Measurements from ENCODE around the gene PAFAH1B1. TPM values are rescaled to one million over a fixed set of nuclear protein-coding genes. Genes with fewer than 3 reads are reported as not detected.

The PAFAH1B1 gene
- total RNA-seq, 2 donors from 2014 or later = 39.7 to 60.3 TPM

DNA sequence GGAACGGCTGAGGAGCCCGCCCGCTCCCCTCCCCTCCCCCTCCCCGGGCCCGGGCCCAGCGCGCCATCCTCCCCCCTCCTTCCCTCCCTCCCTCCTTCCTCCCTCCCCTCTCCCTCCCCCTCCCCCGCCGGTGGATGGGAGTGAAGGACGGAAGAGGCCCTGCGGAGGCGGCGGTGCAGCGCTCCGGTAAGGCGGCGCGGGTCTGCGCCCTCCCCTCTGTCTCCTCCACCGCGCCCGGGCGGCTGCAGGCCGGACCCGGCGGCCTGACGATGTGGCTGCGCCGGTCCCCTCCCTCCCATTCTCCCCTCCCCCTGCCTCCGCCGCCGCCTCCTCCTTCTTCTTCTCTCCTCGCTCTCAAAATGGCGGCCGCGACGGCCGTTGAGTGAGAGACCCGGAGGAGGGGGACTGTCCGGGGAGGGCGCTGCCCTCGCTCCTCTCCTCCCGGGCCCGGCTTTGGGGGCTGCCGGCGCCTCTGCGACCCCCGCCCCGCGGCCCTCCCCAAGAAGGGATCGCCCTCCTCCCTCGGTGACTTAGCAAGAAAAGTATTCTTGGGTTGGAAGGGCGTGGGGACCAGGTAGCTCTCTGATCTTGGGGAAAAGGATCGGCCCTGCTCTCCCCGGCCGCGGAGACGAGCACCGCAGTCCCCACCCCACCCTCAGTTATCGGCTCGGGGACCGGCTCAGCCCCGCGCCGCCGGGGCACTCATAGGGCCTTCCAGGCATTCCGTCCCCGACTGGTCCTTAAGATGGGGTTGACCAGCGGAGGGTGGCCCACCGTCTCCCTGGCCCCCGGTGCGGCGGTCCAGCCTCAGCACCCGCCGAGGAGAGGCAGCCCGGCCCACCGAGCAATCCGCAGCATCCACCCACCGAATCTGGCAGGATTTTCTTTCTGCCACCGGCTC is 617 bp downstream of the PAFAH1B1 start:
- WGBS, 2 donors = 0% methylated on average over 3 to 76 of the region's 80 CpGs
- H3K9me3 ChIP-seq = no peaks in the 10 kb centered on the region
- intact Hi-C loops (cut with DNase I) = loop anchor here (10.0 kb wide), 1 partner anchor 111 kb away; no protein-coding TSS in a partner anchor

DNA sequence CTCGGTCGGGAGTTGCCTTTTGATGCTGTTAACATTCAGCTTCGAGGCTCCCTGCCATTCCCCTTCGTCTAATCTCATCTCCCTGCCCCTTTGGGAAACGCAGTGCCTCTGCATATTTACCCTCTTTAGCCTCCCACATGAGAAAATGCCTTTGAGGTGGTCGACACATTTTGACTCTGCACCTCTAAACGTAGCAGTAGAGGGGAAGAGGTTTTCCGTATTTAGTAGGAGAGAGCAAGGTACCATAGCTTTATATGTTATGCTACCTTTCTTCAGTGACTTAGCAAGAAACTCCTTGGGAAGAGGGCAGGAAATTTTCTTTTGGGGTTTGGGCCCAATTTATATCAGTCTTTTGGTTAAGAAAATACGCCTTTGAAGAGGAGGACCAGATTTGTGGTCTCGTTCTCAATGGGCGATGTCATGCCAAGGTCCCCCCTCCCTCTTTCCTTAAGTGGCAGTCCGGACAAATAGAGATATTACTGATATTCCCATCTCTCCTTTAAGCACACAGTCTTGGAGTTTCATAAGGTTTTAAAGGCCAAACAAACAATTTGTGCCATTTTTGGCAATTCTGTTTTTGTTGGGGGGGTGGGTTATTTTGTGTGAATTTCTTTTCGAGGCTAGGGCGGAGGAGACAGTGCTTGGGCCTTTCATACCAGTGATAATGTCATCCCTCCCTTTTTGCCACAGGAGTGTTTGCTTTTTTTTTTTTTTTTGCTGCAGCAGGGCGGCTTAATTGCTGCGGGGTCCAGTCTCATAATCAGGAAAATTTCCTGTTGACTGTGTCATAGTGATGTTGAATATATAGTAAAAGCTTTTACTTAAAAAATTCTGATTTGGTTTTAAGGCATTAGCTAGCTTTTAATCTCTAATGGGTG is 1.5 kb downstream of the PAFAH1B1 start:
- Histone ChIP-seq H3K27ac (peak overlapping the region; percentile 93 to 98 (median 97)), H3K27me3 (no peaks in the 10 kb centered on the region), H3K9me3 (no peaks in the 10 kb centered on the region), H3K36me3 (replicated peaks in 1 of 2; ENCODE audit: insufficient read depth in 1 of 2, low read depth in 2 of 2) (no peaks in the 10 kb centered on the region), H3K4me1 (peaks cover 53% of the 10 kb centered on the region), H3K4me3 (peak overlapping the region; percentile 67 to 80)
- no peak for TF ChIP-seq POLR2A (IDR thresholded peaks at IDR 0.05)
- WGBS, 2 donors = 1 to 4% methylated on average over 16 of the region's 16 CpGs
- no peak for DNase-seq
- no peak for ATAC-seq
- intact Hi-C loops (cut with DNase I) = loop anchor here (10.0 kb wide), 1 partner anchor 110 kb away; no protein-coding TSS in a partner anchor

More for the DNA sequence above, 617 bp downstream of the PAFAH1B1 start:
- ATAC-seq (peak; percentile 79), DNase-seq (peak; percentile 79 to 84 (median 82))
- H3K4me1 ChIP-seq = peaks cover 47% of the 10 kb centered on the region
- no peaks in the 10 kb centered on the region for H3K27me3 ChIP-seq
- TF ChIP-seq, protein P1, sequence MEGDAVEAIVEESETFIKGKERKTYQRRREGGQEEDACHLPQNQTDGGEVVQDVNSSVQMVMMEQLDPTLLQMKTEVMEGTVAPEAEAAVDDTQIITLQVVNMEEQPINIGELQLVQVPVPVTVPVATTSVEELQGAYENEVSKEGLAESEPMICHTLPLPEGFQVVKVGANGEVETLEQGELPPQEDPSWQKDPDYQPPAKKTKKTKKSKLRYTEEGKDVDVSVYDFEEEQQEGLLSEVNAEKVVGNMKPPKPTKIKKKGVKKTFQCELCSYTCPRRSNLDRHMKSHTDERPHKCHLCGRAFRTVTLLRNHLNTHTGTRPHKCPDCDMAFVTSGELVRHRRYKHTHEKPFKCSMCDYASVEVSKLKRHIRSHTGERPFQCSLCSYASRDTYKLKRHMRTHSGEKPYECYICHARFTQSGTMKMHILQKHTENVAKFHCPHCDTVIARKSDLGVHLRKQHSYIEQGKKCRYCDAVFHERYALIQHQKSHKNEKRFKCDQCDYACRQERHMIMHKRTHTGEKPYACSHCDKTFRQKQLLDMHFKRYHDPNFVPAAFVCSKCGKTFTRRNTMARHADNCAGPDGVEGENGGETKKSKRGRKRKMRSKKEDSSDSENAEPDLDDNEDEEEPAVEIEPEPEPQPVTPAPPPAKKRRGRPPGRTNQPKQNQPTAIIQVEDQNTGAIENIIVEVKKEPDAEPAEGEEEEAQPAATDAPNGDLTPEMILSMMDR (IDR thresholded peaks at IDR 0.05) = no peak
- no peak for TF ChIP-seq POLR2A (IDR thresholded peaks at IDR 0.05)
- H3K4me3 ChIP-seq = peak overlapping the region; percentile 67 to 80
- H3K36me3 ChIP-seq (replicated peaks in 1 of 2; ENCODE audit: insufficient read depth in 1 of 2, low read depth in 2 of 2) = no peaks in the 10 kb centered on the region
- H3K27ac ChIP-seq = peak overlapping the region; percentile 93 to 98 (median 97)

DNA sequence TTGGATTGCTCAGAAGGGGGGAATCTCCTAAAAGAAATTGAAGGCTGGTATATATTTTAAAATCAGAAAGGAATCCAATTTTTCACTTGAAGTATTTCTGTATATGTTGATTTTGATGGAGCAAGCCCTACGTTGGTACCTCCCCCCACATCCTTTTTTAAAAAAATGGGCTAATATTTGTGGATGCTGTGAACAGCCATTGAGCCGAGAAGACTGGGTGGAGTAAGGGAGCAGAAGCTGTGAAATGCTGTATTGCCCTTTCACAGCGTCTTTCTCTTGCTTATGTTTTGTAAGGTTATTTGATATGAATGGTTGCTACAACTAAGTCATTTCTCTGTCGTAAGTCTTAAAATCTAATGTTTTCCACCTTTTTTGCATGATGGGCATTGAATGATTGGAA is 2.3 kb downstream of the PAFAH1B1 start:
- ATAC-seq (no peak), DNase-seq (no peak)
- peaks cover 56% of the 10 kb centered on the region for H3K4me1 ChIP-seq
- WGBS, 2 donors = 7 to 9% methylated on average over 4 of the region's 4 CpGs
- no peaks in the 10 kb centered on the region for H3K27me3 ChIP-seq
- H3K4me3 ChIP-seq = no peak overlapping the region
- H3K9me3 ChIP-seq = no peaks in the 10 kb centered on the region
- no peaks in the 10 kb centered on the region for H3K36me3 ChIP-seq (replicated peaks in 1 of 2; ENCODE audit: insufficient read depth in 1 of 2, low read depth in 2 of 2)
- H3K27ac ChIP-seq = peak overlapping the region in 1 of 4 donors; percentile 98
- no peak for TF ChIP-seq POLR2A (IDR thresholded peaks at IDR 0.05)
- TF ChIP-seq, protein P1 (IDR thresholded peaks at IDR 0.05) = no peak
- intact Hi-C loops (cut with DNase I) = loop anchor here (10.0 kb wide), 1 partner anchor 109 kb away; no protein-coding TSS in a partner anchor

DNA sequence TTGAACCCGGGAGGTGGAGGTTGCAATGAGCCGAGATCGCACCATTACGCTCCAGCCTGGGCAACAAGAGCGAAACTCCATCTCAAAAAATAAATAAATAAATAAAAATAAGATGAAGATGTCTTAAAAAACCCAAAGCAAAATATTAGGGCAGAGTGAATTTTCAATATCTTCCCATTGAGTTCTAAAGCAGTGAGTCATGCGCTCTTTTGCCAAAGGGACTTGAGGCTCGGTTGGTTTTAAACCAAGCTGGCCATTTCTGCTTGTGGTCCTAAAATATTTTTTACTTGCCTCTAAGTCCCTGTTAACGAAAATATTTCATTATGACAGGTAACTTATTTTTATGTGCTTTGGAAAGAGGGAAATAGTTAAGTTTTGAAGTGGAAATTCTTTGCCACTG is 4.7 kb downstream of the PAFAH1B1 start:
- 90 to 92% methylated on average over 8 of the region's 8 CpGs for WGBS, 2 donors
- no peak for TF ChIP-seq POLR2A (IDR thresholded peaks at IDR 0.05)
- TF ChIP-seq, protein P1 (IDR thresholded peaks at IDR 0.05) = no peak
- Histone ChIP-seq H3K27ac (no peak overlapping the region), H3K9me3 (no peaks in the 10 kb centered on the region), H3K27me3 (no peaks in the 10 kb centered on the region), H3K36me3 (replicated peaks in 1 of 2; ENCODE audit: insufficient read depth in 1 of 2, low read depth in 2 of 2) (no peaks in the 10 kb centered on the region), H3K4me1 (peaks cover 70% of the 10 kb centered on the region), H3K4me3 (no peak overlapping the region)
- intact Hi-C loops (cut with DNase I) = loop anchor here (10.0 kb wide), 1 partner anchor 107 kb away; no protein-coding TSS in a partner anchor
- ATAC-seq (no peak), DNase-seq (no peak)

DNA sequence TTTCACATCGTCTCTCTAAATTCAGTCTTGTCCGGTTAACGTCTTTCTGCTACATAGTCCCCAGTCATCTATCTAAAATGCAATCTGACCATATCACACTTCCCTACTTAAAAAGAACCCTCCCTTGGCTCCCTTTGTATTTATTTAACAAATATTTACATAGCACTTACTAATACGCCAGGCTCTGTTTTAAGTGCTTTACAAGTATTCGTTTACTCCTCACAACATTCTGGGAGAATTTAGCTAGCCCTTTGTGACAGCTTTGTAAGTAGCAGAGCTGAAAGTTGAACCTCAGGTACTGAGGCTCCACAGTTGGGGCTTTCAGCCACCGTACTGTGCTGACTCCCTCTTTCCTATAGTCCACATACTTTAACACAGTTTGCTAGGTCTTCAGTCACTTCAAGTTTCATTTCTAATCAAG is 9.2 kb downstream of the PAFAH1B1 start:
- Histone ChIP-seq H3K4me1 (peaks cover 77% of the 10 kb centered on the region), H3K4me3 (no peak overlapping the region), H3K27me3 (no peaks in the 10 kb centered on the region), H3K27ac (peak overlapping the region in 1 of 4 donors; percentile 41), H3K9me3 (no peaks in the 10 kb centered on the region), H3K36me3 (replicated peaks in 1 of 2; ENCODE audit: insufficient read depth in 1 of 2, low read depth in 2 of 2) (no peaks in the 10 kb centered on the region)
- no peak for TF ChIP-seq POLR2A (IDR thresholded peaks at IDR 0.05)
- ATAC-seq (peak; percentile 30), DNase-seq (no peak)
- 7 to 15% methylated on average over 6 of the region's 6 CpGs for WGBS, 2 donors
- intact Hi-C loops (cut with DNase I) = no loop called here
